ENCODE measurements around the gene PCDHA12.
"Not testable (repeated sequence)": the region's sequence is repeated elsewhere in the genome, so short reads cannot be mapped to it uniquely, and the experiment has no call there.

The PCDHA12 gene

DNA sequence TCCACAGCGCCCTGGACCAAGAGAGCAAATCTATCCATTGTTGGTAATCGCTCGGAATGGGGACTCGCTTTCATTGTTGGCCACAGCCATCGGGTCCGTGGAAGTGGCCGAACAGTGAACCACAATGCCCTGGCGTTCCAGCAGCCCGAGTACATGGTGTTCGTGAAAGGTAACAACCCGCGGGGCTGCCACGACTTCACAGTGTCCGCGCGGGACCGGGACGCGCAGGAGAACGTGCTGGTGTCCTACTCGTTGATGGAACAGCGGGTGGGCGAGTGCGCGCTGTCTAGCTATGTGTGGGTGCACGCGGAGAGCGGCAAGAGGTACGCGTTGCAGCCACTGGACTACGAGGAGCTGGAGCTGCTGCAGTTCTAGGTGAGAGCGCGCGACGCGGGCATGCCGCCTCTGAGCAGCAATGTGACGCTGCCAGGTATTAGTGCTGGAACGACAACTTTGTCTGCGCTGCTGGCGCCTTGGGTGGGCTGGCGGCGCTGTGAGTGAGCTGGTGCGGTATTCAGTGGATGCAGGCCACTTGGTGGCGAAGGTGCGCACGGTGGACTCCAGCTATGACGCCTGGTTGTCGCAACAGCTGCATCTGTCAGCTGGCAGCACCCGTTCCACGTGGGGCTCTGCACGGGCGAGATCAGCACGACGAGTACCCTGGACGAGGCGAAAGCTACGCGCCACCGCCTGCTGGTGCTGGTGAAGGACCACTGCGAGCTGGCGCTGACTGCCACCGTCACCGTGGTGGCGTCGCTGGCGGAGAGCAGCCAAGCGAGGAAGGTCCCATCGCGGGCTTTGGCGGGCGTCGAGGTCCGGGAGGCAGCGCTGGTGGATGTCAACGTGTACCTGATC lies 12.4 kb upstream of the PCDHA12 start:
- no peak for DNase-seq (ENCODE audit: low read depth)

GRCh38 chr5:140868721-140869554 lies 6.2 kb upstream of the PCDHA12 start, which contains the start of gene PCDHA11:
Gene PCDHA11 (plus strand): TSS chr5:140868957. CDS start chr5:140869104, 147 bp downstream.
- DNase-seq (ENCODE audit: low read depth), result peak; percentile 6

DNA sequence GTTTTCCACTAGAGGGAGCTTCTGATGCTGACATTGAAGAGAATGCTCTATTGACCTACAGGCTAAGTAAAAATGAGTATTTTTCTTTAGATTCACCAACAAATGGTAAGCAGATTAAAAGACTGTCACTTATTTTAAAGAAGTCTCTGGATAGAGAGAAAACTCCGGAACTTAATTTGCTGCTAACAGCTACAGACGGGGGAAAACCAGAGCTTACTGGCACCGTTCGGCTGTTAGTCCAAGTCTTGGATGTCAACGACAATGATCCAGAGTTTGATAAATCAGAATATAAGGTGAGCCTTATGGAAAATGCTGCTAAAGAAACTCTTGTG lies 5.6 kb upstream of the PCDHA12 start:
- no peak for DNase-seq (ENCODE audit: low read depth)

DNA sequence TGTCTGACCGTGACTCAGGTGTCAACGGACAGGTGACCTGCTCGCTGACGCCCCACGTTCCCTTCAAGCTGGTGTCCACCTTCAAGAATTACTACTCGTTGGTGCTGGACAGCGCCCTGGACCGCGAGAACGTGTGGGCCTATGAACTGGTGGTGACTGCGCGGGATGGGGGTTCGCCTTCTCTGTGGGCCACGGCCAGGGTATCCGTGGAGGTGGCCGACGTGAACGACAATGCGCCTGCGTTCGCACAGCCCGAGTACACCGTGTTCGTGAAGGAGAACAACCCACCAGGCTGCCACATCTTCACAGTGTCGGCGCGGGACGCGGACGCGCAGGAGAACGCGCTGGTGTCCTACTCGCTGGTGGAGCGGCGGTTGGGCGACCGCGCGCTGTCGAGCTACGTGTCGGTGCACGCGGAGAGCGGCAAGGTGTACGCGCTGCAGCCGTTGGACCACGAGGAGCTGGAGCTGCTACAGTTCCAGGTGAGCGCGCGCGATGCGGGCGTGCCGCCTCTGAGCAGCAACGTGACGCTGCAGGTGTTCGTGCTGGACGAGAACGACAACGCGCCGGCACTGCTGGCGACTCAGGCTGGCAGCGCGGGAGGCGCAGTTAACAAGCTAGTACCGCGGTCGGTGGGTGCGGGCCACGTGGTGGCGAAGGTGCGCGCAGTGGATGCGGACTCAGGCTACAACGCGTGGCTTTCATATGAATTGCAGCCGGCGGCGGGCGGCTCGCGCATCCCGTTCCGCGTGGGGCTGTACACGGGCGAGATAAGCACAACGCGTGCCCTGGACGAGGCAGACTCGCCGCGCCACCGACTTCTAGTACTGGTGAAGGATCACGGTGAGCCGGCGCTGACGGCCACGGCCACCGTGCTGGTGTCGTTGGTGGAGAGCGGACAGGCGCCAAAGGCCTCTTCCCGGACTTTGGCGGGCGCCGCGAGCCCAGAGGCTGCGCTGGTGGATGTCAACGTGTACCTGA lies 4.6 kb upstream of the PCDHA12 start:
- no peak for DNase-seq (ENCODE audit: low read depth)

- DNase-seq (ENCODE audit: low read depth), result not testable (repeated sequence)
Observed at GRCh38 chr5:140876541-140877261, 1.6 kb downstream of the PCDHA12 start.

DNA sequence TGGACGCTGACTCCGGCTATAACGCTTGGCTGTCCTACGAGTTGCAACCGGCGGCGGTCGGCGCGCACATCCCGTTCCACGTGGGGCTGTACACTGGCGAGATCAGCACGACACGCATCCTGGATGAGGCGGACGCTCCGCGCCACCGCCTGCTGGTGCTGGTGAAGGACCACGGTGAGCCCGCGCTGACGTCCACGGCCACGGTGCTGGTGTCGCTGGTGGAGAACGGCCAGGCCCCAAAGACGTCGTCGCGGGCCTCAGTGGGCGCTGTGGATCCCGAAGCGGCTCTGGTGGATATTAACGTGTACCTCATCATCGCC lies 2.1 kb downstream of the PCDHA12 start:
- DNase-seq (ENCODE audit: low read depth), result no peak

DNA sequence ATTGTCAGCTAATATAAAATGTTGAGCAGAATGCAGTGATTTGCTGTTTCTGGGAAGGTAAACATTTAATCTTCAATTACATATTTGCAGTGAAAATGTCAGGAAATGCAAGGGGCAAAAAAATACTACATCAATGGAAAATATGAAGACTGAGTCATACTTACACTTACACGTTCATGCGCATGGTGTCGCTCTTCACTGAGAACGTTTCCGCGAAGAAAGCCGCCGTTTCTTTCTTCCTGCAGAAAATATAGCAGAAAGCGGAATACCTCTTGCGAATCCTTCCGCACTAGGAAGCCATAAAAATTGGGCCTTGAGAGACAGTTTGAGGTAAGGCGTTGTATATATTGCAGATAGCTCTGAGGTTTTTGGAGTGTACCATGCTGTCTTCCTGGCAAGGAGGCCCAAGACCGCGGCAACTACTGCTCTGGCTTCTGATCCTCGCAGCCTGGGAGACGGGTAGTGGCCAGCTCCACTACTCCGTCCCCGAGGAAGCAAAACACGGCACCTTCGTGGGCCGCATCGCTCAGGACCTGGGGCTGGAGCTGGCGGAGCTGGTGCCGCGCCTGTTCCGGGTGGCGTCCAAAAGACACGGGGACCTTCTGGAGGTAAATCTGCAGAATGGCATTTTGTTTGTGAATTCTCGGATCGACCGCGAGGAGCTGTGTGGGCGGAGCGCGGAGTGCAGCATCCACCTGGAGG lies 6.9 kb downstream of the PCDHA12 start, which contains the start of gene PCDHA13:
Gene PCDHA13, plus strand, starts transcription at position 236 of the 702 bp plus-strand sequence. Its CDS starts 145 bp downstream, at position 381.
- DNase-seq (ENCODE audit: low read depth), result no peak

DNA sequence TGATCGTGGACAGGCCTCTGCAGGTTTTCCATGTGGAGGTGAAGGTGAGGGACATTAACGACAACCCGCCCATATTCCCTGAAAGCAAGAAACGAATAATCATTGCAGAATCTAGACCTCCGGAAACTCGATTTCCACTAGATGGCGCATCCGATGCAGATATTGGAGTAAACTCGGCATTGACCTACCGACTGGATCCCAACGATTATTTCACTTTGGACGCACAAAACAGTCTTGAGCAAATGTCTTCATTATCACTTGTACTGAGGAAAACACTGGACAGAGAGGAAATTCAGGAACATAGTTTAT lies 7.4 kb downstream of the PCDHA12 start:
- no peak for DNase-seq (ENCODE audit: low read depth)

- no peak for DNase-seq (ENCODE audit: low read depth)
Observed at GRCh38 chr5:140883373-140883772, 8.3 kb downstream of the PCDHA12 start.

GRCh38 chr5:140883927-140884697 lies 9.0 kb downstream of the PCDHA12 start:
- DNase-seq (ENCODE audit: low read depth), result no peak

DNA sequence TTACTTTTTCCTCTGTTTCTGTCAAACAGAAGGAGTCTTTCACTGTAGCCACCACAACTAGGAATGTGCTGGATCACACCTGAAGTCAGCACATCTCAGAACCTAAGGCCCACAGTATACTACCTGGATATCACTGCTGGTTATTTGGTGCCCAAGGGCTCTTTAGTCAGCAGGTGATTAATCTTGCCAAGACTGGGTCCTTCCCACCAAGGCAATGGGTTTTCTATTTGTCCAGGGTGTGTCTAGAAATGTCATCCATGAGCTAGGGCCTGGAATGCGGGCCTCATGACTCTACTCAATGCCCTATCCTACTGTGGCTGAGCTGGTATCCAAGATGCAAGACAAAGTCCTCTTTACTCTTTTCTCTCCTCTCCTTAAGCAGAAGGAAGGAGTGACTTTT lies 41.2 kb downstream of the PCDHA12 start:
- DNase-seq (ENCODE audit: low read depth), result no peak

- no peak for DNase-seq (ENCODE audit: low read depth)
Observed at GRCh38 chr5:140923601-140924000, 48.5 kb downstream of the PCDHA12 start.

DNA sequence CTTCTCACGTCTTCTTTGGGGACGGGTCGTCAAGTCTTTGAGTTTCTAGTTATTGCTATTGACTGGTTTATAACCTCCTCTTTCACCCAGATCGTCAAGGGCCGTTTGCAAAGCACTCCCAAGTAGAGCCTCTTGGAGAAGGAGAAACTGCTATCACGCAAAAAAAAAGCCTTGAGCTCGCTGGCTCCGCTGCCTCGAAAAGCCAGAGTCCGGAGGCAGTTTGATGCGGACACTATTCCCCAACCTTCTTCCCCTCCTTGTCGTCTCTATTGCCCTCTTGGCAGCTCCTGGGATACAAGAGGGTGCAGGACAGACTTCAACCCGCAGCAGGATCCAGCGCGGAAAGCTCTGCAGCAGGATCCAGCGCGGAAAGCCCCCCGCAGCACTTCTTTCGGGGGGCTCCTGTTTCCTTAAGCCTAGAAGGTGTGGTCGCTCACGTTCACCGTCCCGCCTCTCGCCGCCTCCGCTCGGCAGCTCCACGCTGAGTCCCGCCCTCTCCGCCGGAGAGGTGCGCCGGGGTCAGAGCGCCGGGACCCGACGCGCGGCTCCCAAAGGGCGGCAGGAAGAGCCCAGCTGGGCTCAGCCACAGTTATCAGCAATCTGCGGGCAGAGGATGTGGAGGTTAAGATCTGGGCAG lies 50.8 kb downstream of the PCDHA12 start, which contains the start of gene PCDHAC1:
Gene PCDHAC1, plus strand, starts transcription at position 494 of the 637 bp plus-strand sequence. CDS start 594 bp downstream, outside the sequence.
- DNase-seq (ENCODE audit: low read depth), result no peak

- peak; percentile 61 for DNase-seq (ENCODE audit: low read depth)
Observed at GRCh38 chr5:140926443-140927227, 51.5 kb downstream of the PCDHA12 start.

DNA sequence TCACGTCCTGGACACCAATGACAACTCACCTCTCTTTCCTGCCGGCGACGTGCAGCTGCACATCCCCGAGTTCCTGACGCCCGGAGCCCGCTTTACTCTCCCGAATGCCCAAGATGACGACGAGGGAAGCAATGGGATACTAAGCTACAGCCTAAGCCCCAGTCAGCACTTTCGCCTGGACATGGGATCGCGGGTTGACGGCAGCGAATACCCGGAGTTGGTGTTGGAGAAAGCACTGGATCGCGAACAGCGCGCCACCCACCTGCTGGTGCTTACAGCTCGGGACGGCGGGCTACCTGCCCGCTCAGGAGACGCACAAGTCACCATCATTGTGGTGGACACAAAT lies 52.1 kb downstream of the PCDHA12 start:
- no peak for DNase-seq (ENCODE audit: low read depth)

Data from iris pigment epithelial cell (primary cell).